Measurements from ENCODE around the gene CYGB.

- no peak for TF ChIP-seq CTCF (IDR thresholded peaks at IDR 0.05)
- TF ChIP-seq POLR2AphosphoS5 (IDR thresholded peaks at IDR 0.05) = no peak
- no peak for TF ChIP-seq POLR2A (IDR thresholded peaks at IDR 0.05)
Measured at GRCh38 chr17:76561799-76562268, 24.3 kb upstream of the CYGB start.
